Limb (tissue), 2 donors: ENCODE results near the gene ALK.

Experiments
- DNase-seq, 2 donors: peaks; one replicate each; pipeline ENCODE4 v3.0.0-alpha.2; 2016; ENCODE audit errors: extremely low spot score in 2 of 2

Gene ALK

DNA sequence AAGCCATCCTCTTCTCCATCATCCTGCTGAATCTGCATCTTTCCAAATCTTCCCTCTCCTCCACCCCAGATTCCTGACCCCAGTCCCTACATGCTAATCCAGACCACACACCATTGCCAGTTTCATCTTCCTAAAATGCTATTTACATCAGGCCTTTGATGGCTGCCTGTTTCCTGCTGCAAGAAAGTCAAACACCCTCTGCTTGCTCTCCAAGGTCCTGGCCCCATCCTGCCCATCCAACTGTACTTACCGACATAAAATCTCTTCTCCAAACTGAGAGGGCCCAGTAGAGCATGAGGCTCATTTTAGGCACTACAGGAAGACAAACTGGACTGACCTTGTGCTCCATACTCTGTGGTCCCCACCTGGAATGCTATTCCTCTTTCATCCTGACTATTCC, 19.0 kb downstream of the ALK start:
- no peak for DNase-seq

DNA sequence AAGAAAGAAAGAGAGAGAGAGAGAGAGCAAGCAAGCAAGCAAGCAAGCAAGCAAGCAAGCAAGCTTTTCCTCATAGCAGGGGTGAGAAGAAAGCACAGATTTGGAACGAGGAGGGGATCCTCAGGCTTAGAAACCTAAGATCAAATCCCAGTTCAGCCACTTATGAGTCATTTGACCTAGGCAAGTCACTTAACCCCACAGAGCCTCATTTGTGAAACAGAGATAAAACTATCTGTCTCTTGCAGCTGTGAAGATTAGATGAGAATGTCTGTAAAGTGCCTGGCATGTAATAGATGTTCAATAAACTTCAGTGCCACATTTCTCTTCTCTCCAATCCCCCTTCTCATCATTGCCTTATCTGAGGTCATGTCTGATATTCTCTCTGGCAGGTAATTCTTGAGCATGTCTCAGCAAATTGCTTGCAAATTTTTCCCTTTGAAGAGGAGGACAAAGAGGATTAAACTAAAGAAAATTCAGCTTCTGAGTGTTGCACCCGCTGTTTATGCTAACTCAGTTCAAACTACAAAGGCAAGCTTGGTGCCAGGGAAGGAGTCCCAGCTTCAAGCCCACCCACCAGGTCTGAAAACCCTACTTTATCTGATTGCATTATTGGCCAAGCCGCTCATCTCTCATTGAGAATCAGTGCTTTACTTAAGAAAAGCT, 20.3 kb downstream of the ALK start:
- DNase-seq: no peak

DNA sequence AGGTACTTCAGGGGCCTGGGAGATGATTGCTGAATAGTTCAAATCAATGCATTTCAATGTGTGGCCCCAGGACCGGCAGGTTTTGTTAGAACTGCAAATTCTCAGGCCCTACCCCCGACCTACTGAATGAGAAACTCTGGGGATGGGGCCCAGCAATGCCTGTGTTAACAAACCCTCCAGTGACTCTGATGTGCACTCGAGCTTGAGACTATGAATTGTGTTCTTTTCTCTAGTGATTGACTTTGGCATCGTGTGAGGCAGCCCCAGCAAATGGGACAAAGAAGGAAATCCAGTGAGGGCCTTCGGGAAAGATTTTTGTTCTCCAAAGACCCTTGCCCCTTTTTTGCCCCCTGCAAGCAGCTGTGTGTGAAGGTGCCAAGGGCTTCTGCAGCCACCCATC, 22.4 kb downstream of the ALK start:
- no peak for DNase-seq

DNA sequence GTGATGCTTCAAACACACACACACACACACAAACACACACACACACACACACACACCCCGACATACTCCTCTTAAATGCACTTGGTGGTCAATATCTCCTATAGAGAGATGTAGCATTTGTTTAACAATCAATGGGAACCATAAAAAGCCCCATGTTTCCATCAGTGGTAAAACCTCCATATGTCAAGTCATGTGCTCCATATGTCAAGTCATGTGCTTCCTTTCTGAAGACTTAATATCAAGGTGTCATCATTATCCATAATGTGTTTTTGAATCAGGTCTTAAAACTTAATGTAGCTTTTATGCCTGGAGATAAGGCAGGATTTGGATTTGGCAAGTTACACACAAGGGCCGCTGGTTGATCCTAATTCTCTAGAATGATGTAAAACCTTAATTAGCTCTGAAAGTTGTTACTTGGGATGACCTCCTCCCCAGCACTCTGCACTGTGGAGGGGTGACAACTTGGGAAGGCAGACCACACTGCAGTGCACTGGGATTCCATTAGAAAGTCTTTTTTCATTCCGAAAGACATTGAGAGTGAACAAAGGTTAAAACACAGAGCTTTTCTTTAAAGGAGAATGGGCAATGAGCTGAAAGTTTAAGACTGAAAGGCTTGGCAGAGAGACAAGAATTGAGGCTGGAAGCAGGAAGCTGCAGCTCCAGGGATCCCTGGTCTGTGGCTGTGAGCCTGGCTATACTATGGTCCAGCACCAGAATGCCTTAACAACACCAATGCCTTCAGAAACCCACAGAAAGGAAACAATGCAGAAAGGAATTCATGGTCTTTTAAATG, 26.4 kb downstream of the ALK start:
- DNase-seq: no peak

DNA sequence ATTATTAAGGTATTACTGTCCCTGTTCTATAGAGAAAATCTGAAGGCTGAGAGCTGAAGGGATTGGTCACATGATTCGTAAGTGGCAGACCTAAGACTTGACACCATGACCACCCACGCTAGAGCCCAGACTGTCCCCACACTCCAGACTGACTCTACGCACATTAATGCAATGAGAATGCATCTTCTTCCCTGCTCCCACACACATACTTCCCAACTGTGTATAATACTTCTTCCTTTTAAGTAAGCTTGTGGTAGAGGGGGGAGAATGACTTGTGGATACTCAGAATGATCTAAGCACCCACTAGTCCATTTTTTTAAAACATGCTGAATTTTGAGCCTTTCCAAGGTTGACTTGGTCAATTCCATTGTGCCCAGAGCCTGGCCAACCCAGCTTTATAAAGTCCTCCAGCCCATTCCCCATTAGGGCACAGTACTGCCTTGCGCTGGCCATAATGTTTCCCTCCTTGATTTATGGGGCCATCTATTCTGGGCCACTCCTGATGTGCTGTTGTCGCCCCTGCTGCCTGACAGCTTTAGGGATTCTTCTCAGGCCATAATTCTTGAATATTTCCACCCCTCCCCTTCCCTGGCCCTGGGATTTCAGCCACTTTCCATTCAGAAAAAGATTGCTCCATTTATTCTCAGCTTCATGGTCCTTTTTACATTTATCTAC, 28.7 kb downstream of the ALK start:
- no peak for DNase-seq

DNA sequence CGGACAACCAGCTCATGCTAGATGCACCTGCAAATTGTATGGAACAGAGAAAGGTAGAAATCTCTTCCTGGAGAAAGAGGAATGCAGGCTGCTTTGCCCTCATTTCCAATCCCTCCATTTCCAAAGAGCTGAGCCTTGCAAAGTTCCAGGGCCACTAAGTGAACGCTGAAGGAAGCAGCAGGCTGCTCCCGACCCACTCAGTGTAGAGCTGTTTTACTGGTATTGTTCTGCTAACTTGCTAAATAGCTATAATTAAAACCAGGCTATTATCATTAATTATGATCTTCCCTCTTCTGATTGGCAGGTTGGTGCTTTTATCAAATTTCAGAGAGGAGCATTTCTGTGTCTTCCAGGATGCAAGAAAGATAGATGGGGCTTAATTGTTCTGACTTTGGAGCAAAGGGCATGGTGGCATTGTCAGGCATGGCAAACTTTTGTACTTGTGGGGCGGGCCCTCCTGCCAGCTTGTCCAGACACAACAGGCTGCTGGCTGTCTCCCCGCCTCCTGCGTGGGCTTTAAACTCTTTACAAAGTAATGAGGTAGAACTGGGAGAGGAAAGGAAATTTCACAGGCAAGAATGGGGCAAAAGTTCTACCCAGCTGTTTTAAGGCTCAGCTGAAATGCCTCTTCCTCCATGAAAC, 40.2 kb downstream of the ALK start:
- no peak for DNase-seq

DNA sequence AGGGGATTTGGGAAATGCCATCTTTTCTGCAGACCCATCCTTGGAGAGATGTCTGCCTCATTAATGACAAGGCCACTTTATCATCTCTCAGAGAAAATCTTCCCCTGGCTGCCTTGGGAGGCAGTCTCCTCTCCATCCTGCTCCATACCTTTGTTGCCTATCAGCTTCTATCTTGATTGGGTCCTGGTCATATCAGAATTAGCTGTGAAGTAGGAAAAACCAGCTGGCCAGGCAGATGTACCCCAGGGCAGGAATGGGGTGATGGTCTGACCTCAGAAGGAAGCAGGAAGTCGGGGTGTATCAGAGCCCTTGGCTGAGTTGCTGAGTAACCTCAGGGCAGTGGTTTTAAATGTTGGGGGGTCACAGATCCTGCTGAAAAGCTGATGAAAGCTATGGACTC, 41.3 kb downstream of the ALK start:
- DNase-seq: no peak

DNA sequence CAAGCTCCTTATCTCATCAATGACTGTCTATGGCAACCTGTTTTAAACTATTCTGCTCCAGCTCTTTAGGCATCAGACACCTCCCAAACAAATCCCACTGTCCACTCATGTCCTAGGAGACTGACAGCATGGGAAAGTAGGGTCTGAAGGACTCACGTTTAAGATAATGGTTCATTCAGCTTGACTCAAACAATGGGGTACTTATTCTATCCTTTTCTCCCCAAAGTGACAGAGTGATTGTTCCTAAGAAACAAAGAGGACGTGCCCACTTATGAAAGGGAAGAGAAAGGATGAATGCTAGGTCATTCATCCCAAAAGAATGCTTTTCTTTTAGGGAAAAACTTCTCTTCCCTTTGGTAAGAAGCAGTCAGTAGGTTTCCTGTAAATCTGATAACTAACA, 41.9 kb downstream of the ALK start:
- no peak for DNase-seq

DNA sequence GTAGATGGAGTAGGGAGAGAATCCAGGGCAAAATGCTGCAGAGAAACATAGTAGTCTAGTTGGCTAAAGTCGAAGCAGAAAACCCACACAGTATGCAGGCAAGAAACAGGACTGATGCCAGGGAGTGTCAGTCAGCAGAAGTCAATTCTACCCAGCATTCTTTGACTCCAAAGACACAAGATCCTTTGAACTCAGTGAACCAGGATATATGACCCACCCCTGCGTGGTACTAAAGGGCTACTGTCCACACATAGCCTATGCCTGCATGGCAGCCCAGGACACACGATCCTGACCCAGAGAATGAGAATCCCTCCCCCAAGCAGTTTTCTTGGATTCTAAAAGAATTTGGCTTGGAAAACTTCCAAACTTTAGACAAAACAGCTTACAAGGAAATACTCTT, 42.5 kb downstream of the ALK start:
- no peak for DNase-seq

DNA sequence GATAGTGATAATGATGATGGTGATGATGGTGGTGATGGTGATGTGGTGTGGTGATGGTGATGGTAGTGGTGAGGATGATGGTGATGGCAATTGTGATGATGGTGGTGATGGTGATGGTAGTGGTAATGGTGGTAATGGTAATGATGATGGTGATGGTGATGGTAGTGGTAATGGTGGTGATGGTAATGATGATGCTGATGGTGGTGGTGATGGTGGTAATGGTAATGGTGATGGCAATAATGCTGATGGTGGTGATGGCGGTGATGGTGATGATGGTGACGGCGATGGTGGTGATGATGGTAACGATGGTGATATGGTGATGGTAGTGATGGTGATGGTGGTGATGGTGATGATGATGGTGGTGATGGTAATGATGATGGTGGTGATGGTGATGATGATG, 45.0 kb downstream of the ALK start:
- DNase-seq: no peak

DNA sequence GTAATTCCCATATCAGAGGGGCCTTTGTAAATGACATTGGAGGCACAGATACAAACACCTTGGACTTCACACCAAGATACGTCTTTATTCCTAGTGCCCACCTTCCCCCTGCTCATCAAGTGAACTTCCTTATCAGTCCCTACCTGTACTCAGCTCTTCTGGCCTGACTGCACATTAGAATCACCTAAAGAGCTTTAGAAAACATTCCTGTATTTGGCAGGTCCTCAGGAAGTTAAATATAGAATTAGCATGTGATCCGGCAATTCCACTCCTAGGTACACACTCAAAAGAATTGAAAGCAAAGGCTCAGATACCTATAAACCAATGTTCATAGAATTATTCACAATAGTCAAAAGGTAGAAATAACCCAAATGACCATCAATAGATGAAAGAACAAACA, 46.6 kb downstream of the ALK start:
- DNase-seq: no peak

DNA sequence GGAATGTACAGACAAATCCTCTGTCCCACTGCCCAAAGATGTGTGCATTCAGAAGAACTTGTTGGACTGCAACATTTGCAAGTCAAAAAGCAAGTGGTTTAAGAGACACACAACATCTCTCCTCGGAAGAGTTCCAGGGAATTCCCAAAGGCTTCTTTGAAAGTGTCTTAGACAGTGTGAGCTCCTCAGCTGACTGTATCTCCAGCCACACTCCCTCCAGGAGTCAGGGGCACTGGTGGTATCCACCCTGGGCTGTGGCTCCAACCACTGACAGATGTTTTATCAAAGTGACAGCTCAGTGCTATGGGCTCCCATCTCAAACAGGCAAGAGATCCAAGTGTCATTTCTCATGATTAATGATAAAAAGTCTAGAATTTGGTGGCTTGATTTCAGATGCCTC, 48.5 kb downstream of the ALK start:
- DNase-seq: no peak

DNA sequence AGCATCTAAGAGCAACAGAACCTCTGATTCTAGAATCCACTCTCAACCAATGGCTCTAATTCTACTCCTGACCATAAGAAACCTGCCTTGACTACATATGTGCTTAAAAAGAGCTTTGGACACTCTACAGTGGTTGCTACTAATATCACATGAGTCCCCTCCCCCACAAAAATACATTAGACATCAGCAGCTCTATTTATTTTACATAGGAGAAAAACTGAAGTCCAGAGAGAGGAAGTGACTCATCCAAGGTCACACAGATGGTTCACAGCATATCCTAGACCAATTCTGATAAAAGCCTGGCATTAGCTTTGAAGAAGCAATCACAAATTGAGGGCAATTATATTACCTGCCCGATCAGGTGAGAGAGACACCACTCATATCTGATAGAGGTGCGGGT, 49.8 kb downstream of the ALK start:
- no peak for DNase-seq

DNA sequence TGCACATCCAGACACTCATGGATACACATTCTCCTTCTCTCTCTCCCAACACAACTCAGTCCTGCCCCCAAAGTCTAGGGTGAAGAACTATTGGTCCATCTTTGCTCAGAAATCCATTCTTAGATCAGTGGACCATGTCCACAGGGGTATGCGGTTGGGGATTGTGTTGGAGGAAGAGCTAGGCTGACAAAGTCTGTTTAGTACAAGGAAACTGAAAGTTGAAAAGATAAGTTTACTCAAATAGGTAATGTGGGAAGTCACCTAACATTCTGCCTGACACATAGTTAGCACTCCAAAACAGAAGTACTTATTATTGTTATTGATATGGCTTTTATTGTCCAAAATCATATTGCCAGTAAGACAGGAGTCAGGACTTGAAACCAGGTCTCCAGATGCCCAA, 55.9 kb downstream of the ALK start:
- DNase-seq: no peak

DNA sequence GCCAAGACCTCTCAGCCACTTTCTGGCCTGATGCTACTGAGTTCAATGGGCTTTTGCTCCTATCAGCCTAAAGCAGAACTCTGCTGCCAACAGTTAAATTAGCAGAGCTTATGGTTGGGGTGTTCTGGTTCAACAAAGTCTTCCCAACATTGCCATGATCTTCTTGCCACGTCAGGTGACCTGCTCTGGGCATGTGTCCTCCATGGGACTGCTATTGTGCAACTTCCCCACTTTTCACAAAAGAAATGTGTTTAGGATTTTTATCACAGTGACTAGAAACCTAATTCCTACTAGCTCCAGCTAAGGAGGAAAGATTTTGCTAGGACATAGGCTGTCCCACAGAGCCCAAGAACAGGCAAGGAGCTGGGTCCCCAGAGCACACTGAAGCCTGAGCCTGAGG, 56.4 kb downstream of the ALK start:
- no peak for DNase-seq

DNA sequence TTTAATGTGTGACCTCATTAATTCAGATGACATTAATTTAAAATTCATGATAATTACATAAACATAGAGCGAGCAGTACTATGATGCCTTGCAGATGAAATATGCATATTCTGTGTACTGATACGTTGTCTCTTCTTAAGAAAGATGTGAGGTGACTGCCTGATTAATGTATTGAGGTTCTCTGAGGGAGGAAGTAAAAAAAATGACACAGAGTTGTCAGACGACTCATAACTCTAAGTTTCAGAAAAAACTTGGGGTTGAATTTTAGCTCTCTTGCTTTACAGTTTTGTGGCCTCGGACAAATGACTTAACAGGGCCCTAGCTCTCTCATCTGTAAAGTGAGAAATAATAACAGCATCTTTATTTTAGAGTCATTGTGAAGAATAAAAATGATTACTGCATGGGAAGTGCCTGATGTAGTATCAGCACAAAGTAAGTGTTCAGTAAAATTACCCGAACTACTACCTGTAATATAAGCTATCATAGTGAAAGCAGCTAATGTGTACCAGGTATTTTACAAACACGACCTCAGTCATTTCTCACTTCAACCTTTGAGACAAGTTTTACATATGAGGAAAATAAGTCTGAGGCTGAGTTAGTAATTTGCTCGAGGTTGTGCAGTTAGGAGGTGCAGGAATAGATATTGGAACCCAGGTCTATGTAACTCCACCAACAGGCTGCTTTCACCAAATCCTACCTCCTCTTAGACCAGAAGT, 65.3 kb downstream of the ALK start:
- no peak for DNase-seq

DNA sequence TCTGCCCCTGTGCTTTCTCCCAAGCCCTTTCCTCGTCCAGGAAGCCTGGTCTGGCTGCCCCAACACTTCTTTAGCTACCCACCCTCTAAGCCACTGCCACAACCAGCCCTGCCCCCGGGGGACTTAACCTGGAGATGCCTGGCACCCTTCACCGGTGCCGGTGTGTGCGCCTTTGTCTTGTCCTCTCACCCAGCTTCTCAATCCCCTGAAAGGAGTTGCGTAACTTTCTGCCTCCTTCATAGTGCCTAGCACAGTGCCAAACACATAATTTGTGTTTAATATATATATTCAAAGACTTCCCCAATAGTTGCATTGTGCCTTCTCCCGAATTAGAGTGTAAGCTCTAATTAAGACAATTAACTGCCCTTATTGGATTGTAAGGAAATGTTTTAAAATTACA, 70.6 kb downstream of the ALK start:
- DNase-seq: no peak

DNA sequence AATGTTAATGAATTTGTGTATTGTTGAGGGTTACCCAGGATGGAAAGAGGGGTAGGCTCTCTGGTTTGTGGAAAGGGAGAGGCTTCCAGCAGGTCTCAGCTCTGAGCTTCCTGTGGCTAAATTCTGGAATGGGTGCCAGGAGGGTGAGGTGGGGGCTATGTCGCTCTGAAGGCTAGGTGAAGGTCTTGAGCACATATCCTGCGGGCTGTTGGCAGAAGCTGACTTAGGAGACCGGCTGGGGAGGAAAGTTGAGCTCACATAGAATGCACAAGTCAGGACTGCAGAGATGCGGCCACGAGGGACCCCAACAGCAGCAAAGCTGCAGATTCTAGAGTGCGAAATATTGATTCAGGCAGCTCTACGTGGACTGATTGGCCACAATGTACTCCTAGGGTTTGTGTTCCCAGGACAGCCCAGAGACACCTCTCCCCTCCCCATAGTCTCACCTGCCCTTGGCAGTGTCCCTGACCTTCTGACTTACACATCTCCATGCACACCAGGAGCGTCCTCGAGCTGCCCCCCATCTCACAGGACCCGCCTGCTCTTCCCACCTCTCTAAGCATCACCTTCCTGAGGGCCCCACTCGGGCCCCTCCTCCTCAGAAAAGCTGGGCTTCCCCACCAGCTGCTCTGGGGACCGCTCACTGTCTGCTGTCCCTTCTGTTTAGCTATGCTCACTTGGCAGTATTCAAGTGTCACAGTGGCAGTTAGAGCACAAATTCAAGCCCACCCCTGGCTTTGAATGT, 72.6 kb downstream of the ALK start:
- no peak for DNase-seq

DNA sequence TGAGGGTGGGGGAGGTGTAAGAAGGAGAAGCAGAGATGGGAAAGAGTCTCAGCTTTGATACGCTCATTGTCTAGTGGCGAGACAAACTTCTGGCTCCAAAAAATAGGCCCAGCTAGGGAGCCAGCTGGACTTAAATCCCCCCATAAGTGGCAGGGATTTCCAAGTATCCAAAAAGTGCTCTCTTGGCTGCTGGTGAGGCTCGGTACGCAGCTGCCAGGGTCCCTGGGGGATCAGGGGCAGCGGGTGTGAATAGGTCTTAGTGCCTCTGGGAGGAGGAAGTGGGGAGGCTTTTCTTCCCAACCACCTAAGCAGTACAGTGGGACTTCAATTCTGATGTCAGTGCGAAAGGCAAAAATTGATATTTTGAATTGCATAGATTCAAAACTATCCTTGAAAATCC, 73.5 kb downstream of the ALK start:
- DNase-seq: no peak

DNA sequence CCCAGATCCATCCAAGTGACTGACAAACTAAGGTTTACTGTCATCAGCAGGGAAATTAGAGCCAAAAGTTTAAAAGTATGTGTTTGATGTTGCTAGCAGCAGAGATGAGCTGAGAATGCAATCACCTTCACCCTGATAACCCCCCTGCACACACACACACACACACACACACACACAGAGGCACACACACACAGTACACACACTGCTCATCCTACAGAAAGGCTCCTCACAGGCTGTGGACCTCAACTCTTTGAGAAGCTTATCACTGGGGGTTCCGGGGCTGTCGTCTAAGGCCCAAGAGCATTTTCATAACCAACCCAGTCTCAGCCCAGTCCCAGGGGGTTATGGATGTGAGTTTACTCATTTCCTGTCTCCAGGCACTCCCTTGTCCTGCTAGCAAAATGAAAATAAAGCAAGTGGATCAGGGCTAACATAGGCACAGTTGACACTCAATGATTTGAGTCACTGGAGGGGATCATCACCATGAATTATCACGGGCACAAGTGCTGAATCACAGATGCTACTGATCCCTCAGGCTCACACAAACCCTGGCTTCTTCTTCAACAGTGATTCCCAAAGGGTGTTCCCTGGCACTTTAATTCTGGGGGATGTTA, 76.6 kb downstream of the ALK start:
- DNase-seq: no peak
